ENCODE measurements around the gene NT5DC3.

The NT5DC3 gene

DNA sequence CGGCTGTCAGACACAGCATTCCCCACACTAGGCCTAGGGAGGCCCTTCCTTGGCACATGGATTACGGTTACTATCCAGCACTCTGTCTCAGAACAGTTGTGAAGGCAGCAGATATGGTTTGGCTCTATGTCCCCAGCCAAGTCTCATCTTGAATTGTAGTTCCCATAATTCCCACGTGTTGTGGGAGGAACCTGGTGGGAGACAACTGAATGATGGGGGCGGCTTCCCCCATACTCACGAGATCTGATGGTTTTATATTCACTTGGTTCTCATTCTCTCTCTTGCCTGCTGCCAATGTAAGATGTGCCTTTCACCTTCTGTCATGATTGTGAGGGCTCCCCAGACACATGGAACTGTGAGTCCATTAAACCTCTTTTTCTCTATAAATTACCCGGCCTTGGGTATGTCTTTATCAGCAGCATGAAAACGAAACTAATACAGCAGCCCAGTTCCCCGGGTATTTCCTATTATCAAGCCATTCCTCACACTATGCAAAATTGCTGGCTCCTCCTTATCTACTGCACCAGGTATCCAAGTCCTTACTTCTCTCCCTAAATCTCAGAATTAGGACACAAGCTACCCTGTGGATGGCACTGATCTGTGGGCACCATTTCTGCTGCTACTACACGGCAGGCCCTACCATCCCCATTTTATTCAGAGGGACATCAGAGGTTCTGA, 33.3 kb downstream of the NT5DC3 start:
- no peak for DNase-seq (ENCODE audit: low read depth, low spot score)
- H3K4me3 ChIP-seq (ENCODE audit: low read depth, low read length): no peak overlapping the region
- TF ChIP-seq, protein P1, sequence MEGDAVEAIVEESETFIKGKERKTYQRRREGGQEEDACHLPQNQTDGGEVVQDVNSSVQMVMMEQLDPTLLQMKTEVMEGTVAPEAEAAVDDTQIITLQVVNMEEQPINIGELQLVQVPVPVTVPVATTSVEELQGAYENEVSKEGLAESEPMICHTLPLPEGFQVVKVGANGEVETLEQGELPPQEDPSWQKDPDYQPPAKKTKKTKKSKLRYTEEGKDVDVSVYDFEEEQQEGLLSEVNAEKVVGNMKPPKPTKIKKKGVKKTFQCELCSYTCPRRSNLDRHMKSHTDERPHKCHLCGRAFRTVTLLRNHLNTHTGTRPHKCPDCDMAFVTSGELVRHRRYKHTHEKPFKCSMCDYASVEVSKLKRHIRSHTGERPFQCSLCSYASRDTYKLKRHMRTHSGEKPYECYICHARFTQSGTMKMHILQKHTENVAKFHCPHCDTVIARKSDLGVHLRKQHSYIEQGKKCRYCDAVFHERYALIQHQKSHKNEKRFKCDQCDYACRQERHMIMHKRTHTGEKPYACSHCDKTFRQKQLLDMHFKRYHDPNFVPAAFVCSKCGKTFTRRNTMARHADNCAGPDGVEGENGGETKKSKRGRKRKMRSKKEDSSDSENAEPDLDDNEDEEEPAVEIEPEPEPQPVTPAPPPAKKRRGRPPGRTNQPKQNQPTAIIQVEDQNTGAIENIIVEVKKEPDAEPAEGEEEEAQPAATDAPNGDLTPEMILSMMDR (IDR thresholded peaks at IDR 0.05; ENCODE audit: low read depth, low read length): no peak
- in situ Hi-C loops (cut with HindIII; ENCODE audit: low sequenced_read_pairs): no loop called here

DNA sequence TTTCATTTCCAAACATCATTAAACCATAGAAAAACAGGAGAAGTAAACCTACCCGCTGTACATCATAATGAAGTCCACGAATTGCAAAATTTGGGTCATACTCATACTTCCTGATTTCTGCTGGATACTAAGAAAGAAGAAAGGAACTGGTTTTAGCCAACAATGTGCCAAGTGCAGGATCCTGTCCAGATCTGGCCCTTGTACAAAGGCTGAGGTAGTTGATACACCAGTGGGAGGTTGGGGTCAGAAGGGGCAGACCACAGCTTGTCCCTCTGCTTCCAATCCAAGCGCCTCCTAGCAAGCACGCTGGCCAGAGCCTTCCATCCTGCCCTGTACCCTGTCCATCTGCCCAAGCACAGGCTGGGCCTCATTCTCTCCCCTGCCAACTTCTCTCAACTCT, 34.2 kb downstream of the NT5DC3 start:
- DNase-seq (ENCODE audit: low read depth, low spot score): no peak
- H3K4me3 ChIP-seq (ENCODE audit: low read depth, low read length): no peak overlapping the region
- TF ChIP-seq, protein P1 (IDR thresholded peaks at IDR 0.05; ENCODE audit: low read depth, low read length): no peak
- in situ Hi-C loops (cut with HindIII; ENCODE audit: low sequenced_read_pairs): no loop called here

DNA sequence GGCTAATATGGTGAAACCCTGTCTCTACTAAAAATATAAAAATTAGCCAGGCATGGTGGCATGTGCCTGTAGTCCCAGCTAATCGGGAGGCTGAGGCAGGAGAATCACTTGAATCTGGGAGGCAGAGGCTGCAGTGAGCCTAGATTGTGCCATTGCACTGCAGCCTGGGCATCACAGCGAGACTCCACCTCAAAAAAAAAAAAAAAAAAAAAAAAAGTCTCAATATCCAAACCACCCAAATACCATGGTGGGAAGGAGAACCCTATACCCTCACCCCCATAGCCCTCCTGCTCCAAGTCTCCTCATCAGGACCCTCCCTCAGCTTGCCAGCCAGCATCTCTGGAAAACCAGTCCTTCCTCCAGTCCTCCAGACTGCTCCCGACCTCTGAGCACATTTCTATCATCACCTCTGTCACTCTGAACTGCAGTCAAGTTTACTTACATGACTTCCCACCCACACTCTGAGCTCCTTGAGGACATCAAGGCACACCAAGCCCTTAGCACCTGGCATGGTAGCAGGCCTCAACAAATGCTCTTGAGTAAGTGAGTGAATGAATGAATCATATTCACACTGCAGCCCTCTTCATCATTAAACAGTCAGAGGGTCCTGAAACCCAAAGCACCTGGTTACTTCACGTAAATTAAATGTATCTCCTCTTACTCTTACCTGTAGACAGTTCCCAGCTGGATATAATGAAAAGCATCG, 35.2 kb downstream of the NT5DC3 start:
- TF ChIP-seq, protein P1 (IDR thresholded peaks at IDR 0.05; ENCODE audit: low read depth, low read length): no peak
- in situ Hi-C loops (cut with HindIII; ENCODE audit: low sequenced_read_pairs): no loop called here
- no peak for DNase-seq (ENCODE audit: low read depth, low spot score)
- no peak overlapping the region for H3K4me3 ChIP-seq (ENCODE audit: low read depth, low read length)

DNA sequence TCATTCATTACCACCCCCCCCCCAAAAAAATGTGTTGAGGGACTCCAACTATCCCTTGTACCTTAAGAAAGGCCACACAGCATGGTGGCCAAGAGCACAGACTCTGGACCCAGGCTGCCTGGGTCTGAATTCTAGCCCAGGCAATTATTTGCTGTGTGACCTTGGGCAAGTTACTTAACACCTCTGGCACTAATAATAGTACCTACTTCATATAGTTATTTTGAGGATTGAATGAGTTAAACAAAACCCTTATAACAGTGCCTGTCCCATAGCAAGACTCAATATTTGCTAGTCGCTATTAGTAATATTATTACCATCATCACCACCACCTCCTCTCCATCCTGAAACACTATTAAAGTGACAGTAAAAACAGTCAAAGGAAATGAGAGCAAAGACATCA, 37.2 kb downstream of the NT5DC3 start:
- in situ Hi-C loops (cut with HindIII; ENCODE audit: low sequenced_read_pairs): no loop called here
- TF ChIP-seq, protein P1 (IDR thresholded peaks at IDR 0.05; ENCODE audit: low read depth, low read length): no peak
- DNase-seq (ENCODE audit: low read depth, low spot score): no peak
- no peak overlapping the region for H3K4me3 ChIP-seq (ENCODE audit: low read depth, low read length)

DNA sequence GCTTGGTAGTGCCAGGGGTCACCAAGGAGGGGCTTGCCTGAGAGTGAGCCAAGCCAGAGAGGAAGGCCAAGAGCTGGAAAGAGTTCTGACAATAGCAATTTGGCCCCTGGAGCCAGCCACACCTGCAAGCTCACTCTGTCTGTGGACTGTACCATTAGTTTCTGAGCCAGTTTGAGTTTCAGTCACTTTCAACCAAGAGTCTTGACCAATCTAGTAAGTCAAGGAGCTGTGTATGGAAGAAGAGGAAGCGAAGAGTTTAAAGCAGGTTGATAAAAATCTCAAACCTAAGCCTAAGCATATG, 38.5 kb downstream of the NT5DC3 start:
- TF ChIP-seq, protein P1 (IDR thresholded peaks at IDR 0.05; ENCODE audit: low read depth, low read length): no peak
- in situ Hi-C loops (cut with HindIII; ENCODE audit: low sequenced_read_pairs): no loop called here
- H3K4me3 ChIP-seq (ENCODE audit: low read depth, low read length): no peak overlapping the region

DNA sequence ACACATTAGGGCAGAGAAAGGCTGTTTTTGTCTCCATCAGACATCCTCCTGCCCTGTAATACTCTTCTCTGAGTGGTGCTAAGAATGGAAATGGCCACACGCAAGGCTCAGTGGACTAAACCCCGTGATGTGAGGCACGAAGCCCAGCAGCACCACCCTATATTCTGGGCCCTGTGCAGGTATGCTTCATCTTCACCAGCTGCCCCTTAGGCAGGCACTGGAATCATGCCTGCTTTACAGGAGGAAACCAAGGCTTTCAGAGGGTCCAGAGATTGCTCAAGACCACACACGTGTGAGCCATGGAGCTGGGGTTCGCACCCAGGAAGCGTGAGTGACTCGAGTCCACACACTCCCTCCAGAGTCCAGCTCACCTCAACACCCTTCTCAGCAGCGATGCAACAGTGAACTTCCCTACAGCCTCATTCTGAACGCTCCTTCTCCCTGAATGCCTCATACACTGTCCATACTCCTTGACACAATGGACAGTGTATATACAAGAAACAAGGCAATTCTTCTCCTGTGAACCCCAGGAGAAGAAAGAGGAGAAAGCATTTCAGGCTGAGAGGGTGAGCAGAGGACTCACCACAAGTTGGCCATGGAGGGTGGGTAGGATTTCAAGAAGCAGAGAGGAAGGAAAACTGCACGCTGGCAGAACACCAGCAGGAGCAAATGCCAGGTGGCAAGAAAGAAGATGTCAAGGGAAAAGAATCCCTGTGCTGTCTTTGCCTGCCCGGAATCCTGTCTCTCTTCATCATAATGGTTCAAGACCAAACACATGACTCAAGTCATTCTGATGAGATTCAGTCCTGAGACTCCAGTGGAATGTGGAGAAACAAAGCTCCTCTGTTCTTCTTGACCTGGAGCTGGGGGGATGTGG, 39.1 kb downstream of the NT5DC3 start:
- peak; percentile 86 for DNase-seq (ENCODE audit: low read depth, low spot score)
- TF ChIP-seq, protein P1 (IDR thresholded peaks at IDR 0.05; ENCODE audit: low read depth, low read length): no peak
- in situ Hi-C loops (cut with HindIII; ENCODE audit: low sequenced_read_pairs): no loop called here
- no peak overlapping the region for H3K4me3 ChIP-seq (ENCODE audit: low read depth, low read length)

More for the DNA sequence above, 38.5 kb downstream of the NT5DC3 start:
- DNase-seq (ENCODE audit: low read depth, low spot score): no peak
